Measurements from ENCODE around the gene SACM1L.

DNA sequence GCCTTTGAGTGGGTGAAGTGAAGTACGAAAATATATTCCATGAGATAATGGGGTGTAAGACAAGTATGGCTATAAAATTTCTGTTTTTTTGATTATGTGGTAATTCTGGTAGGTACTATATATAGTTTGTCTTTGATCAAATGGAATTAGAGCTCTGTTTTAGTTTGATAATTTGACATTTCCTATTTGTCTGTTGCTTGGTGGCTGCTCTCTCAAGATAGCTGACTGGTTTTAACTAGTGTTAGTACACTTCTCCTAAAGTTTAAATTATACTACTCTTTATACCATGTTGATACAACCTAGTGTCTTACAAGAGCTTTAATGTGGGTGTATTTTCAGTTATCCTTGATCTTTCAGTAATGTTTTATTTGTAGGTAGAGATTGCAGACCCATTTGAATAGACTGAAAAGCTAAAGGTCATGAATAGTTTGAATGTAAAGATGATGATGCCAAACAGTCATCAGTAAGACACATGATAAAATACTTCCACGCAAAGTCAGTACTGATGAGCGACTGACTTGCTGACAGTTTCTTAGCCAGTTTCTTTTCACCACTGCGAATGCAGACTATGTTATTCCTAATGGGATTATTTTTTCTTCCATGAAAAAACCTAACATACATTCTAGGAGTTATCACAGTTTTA, 15.2 kb downstream of the SACM1L start:
- TF ChIP-seq POLR2AphosphoS5 (IDR thresholded peaks at IDR 0.05; ENCODE audit: low read depth, low read length) (no peak), POLR2A (IDR thresholded peaks at IDR 0.05; ENCODE audit: low read depth, low read length) (no peak), TAF1 (IDR thresholded peaks at IDR 0.05; ENCODE audit: borderline replicate concordance, low read depth, low read length) (no peak)
